H1 (cell line): ENCODE results near the gene SCAMP2. TPM values are rescaled to one million over a fixed set of nuclear protein-coding genes. Genes with fewer than 3 reads are reported as not detected.

Experiments
- CTCF ChIA-PET: fragments of 300-600 bp; sonication (Branson Sonifier 250); formaldehyde crosslinking; loops from one replicate; lab custom pipeline; 2021; ENCODE audit not compliant: partially characterized antibody; lab: Charles Lee
- POLR2A ChIA-PET: fragments of 300-600 bp; sonication (Branson Sonifier 250); formaldehyde crosslinking; loops from one replicate; lab custom pipeline; 2021; ENCODE audit warnings: inconsistent platforms; ENCODE audit not compliant: partially characterized antibody; lab: Charles Lee
- DNase-seq, 2 experiments: peaks; one replicate each; pipeline versions ENCODE4 v3.0.0 to v3.0.0-alpha.2; 2010 to 2022; ENCODE audit warnings: low spot score in 2 of 2, low read depth in 1 of 2, mixed read lengths in 1 of 2
- FAIRE-seq: peaks from 2 replicates; lab custom pipeline; 2011; peaks lifted over from hg19 to GRCh38; lab: Jason Lieb, UNC
- H2AFZ ChIP-seq: 2 replicates; pipeline ENCODE4 v1.8.1; 2012; ENCODE audit warnings: low read length, inconsistent platforms
- H2AK5ac ChIP-seq: 2 replicates; pipeline ENCODE4 v1.6.1; 2013; ENCODE audit warnings: low read depth, low read length
- H2BK120ac ChIP-seq: replicated peaks from 2 replicates; pipeline ENCODE3; 2013; ENCODE audit warnings: low read depth, low read length, inconsistent platforms
- H2BK12ac ChIP-seq: 2 replicates; pipeline ENCODE4 v1.6.1; 2013; ENCODE audit warnings: low read depth, low read length
- H2BK15ac ChIP-seq: 2 replicates; pipeline ENCODE4 v1.6.1; 2013; ENCODE audit warnings: low read length
- H2BK20ac ChIP-seq: 2 replicates; pipeline ENCODE4 v1.6.1; 2013; ENCODE audit warnings: low read length
- H2BK5ac ChIP-seq: 2 replicates; pipeline ENCODE4 v1.6.1; 2013; ENCODE audit warnings: low read depth, low read length
- H3K14ac ChIP-seq: 2 replicates; pipeline ENCODE4 v1.6.1; 2013; ENCODE audit warnings: inconsistent platforms; ENCODE audit not compliant: insufficient read length
- H3K18ac ChIP-seq: 2 replicates; pipeline ENCODE4 v1.6.1; 2013; ENCODE audit warnings: low read length; ENCODE audit errors: extremely low read depth
- H3K23ac ChIP-seq: 2 replicates; pipeline ENCODE4 v1.6.1; 2013; ENCODE audit warnings: inconsistent platforms; ENCODE audit not compliant: insufficient read length
- H3K23me2 ChIP-seq: 2 replicates; pipeline ENCODE4 v1.6.1; 2013; ENCODE audit warnings: low read depth, low read length
- H3K27ac ChIP-seq: 2 replicates; pipeline ENCODE4 v1.6.1; 2011; ENCODE audit warnings: low read depth, low read length, inconsistent platforms
- H3K27me3 ChIP-seq, 4 experiments: replicated peaks in 1 of 4; 1 replicate in 1 of 4; 2 replicates in 3 of 4; pipeline versions ENCODE4 v1.6.1 to v1.8.1; 2011 to 2013; ENCODE audit warnings: low read length in 3 of 4, mild to moderate bottlenecking in 3 of 4, inconsistent platforms in 2 of 4, mixed read lengths in 2 of 4, moderate library complexity in 1 of 4; ENCODE audit not compliant: control insufficient read depth in 3 of 4, insufficient read depth in 3 of 4; ENCODE audit errors: extremely low read depth in 1 of 4
- H3K36me3 ChIP-seq, 4 experiments: 2 replicates each; pipeline versions ENCODE4 v1.6.1 to v1.8.1; 2011 to 2013; ENCODE audit warnings: mild to moderate bottlenecking in 4 of 4, low read length in 3 of 4, moderate library complexity in 2 of 4, control low read depth in 1 of 4, inconsistent platforms in 1 of 4; ENCODE audit not compliant: insufficient read depth in 4 of 4, control insufficient read depth in 2 of 4
- H3K4ac ChIP-seq: replicated peaks from 2 replicates; pipeline ENCODE3; 2013; ENCODE audit warnings: low read length, low read depth, mixed read lengths, inconsistent platforms; ENCODE audit not compliant: insufficient read length
- H3K4me1 ChIP-seq, 4 experiments: replicated peaks in 1 of 4; 1 replicate in 1 of 4; 2 replicates in 3 of 4; pipeline versions ENCODE4 v1.6.1 to v1.8.1; 2011 to 2013; ENCODE audit warnings: low read length in 3 of 4, inconsistent platforms in 2 of 4, mixed read lengths in 1 of 4; ENCODE audit not compliant: insufficient read depth in 4 of 4, control insufficient read depth in 3 of 4
- H3K4me2 ChIP-seq, 2 experiments: 2 replicates each; pipeline versions ENCODE4 v1.6.1 to v1.8.1; 2011 to 2013; ENCODE audit warnings: low read depth in 2 of 2, low read length in 2 of 2, control low read depth in 1 of 2, inconsistent platforms in 1 of 2, mild to moderate bottlenecking in 1 of 2; ENCODE audit not compliant: insufficient read depth in 1 of 2
- H3K4me3 ChIP-seq, 4 experiments: fragments of 200-600, 300-600 bp in 1 of 4; sonication (generic), shearing (Covaris generic), sonication (Bioruptor Twin) in 1 of 4; 2 replicates each; pipeline versions ENCODE4 v1.5.1 to v1.8.1; 2011 to 2016; ENCODE audit warnings: low read length in 4 of 4, low read depth in 3 of 4, control low read depth in 2 of 4, inconsistent platforms in 2 of 4, mild to moderate bottlenecking in 2 of 4, mixed read lengths in 1 of 4, moderate library complexity in 1 of 4; ENCODE audit not compliant: insufficient read depth in 2 of 4; ENCODE audit errors: extremely low read depth in 1 of 4
- H3K56ac ChIP-seq: replicated peaks from 2 replicates; pipeline ENCODE3; 2013; ENCODE audit warnings: low read depth, mild to moderate bottlenecking, mixed read lengths, low read length, inconsistent platforms; ENCODE audit not compliant: insufficient read length
- H3K79me1 ChIP-seq: 2 replicates; pipeline ENCODE4 v1.6.1; 2013; ENCODE audit warnings: low read depth, low read length, control low read depth
- H3K79me2 ChIP-seq, 2 experiments: 2 replicates each; pipeline versions ENCODE4 v1.6.1 to v1.8.1; 2012 to 2013; ENCODE audit warnings: low read length in 2 of 2, mild to moderate bottlenecking in 2 of 2, inconsistent platforms in 1 of 2; ENCODE audit not compliant: insufficient read depth in 2 of 2, control insufficient read depth in 1 of 2
- H3K9ac ChIP-seq, 4 experiments: replicated peaks in 1 of 4; 1 replicate in 1 of 4; 2 replicates in 3 of 4; pipeline versions ENCODE4 v1.6.1 to v1.8.1; 2011 to 2013; ENCODE audit warnings: low read depth in 3 of 4, low read length in 3 of 4, control low read depth in 2 of 4, mild to moderate bottlenecking in 2 of 4, moderate library complexity in 2 of 4, inconsistent platforms in 1 of 4; ENCODE audit errors: extremely low read depth in 1 of 4
- H3K9me3 ChIP-seq, 2 experiments: 2 replicates each; pipeline versions ENCODE4 v1.6.1 to v1.8.1; 2012 to 2013; ENCODE audit warnings: mild to moderate bottlenecking in 2 of 2, moderate library complexity in 2 of 2, control low read depth in 1 of 2, inconsistent platforms in 1 of 2, low read depth in 1 of 2, low read length in 1 of 2, mixed read lengths in 1 of 2; ENCODE audit not compliant: insufficient read depth in 2 of 2
- H4K20me1 ChIP-seq, 2 experiments: replicated peaks in 1 of 2; 2 replicates each; pipeline versions ENCODE3 to v1.8.1; 2011 to 2013; ENCODE audit warnings: inconsistent platforms in 2 of 2, low read length in 2 of 2, mild to moderate bottlenecking in 1 of 2; ENCODE audit not compliant: insufficient read depth in 2 of 2, control insufficient read depth in 1 of 2
- H4K5ac ChIP-seq: 2 replicates; pipeline ENCODE4 v1.6.1; 2013; ENCODE audit warnings: low read length, low read depth, mixed read lengths, inconsistent platforms; ENCODE audit not compliant: insufficient read length
- H4K8ac ChIP-seq: 2 replicates; pipeline ENCODE4 v1.8.0; 2013; ENCODE audit warnings: mild to moderate bottlenecking, moderate library complexity, low read length, inconsistent platforms; ENCODE audit not compliant: insufficient read depth; ENCODE audit errors: extremely low read depth
- H4K91ac ChIP-seq: replicated peaks from 2 replicates; pipeline ENCODE3; 2013; ENCODE audit warnings: low read length, mixed read lengths, inconsistent platforms; ENCODE audit not compliant: insufficient read length
- EZH2 ChIP-seq: fragments of 200-600 bp; sonication (generic); IDR thresholded peaks from 2 replicates; pipeline ENCODE4 v1.7.1; 2012; ENCODE audit warnings: low read depth, mild to moderate bottlenecking, moderate library complexity, low read length, inconsistent platforms; ENCODE audit not compliant: severe bottlenecking
- GABPA ChIP-seq: IDR thresholded peaks from 2 replicates; pipeline ENCODE4 v1.6.1; 2011; ENCODE audit warnings: mild to moderate bottlenecking, low read length, moderate library complexity, borderline replicate concordance; ENCODE audit not compliant: insufficient read depth
- GTF2F1 ChIP-seq: IDR thresholded peaks from 2 replicates; pipeline ENCODE4 v1.6.1; 2012; ENCODE audit warnings: low read depth, low read length, improper control_type of control experiment, borderline replicate concordance
- KDM1A ChIP-seq: fragments of 200-600, 300-600 bp; sonication (generic); IDR thresholded peaks from 2 replicates; pipeline ENCODE4 v1.7.1; 2016; ENCODE audit warnings: mild to moderate bottlenecking, low read length, borderline replicate concordance
- KDM5A ChIP-seq: fragments of 200-600 bp; IDR thresholded peaks from 2 replicates; pipeline ENCODE4 v1.7.1; 2012; ENCODE audit warnings: mild to moderate bottlenecking, low read length, inconsistent platforms, mixed read lengths
- MAFK ChIP-seq: IDR thresholded peaks from 2 replicates; pipeline ENCODE4 v1.6.1; 2012; ENCODE audit warnings: low read depth, mild to moderate bottlenecking, improper control_type of control experiment, low read length
- RAD21 ChIP-seq, 2 experiments: IDR thresholded peaks in 1 of 2; conservative IDR thresholded peaks in 1 of 2; 2 replicates each; pipeline ENCODE4 v1.6.1; 2011; ENCODE audit warnings: low read depth in 2 of 2, low read length in 2 of 2, improper control_type of control experiment in 1 of 2, inconsistent platforms in 1 of 2, mild to moderate bottlenecking in 1 of 2, moderate library complexity in 1 of 2
- TEAD4 ChIP-seq: IDR thresholded peaks from 2 replicates; pipeline ENCODE4 v1.6.1; 2012; ENCODE audit warnings: low read depth, low read length, inconsistent platforms, mixed read lengths
- ZNF274 ChIP-seq: IDR thresholded peaks from 2 replicates; pipeline ENCODE4 v1.7.0; 2012; ENCODE audit warnings: low read length, borderline replicate concordance; ENCODE audit errors: extremely low read depth
- WGBS, 2 experiments: shearing (Covaris generic) in 1 of 2; methylation state at CpG; one replicate each; pipeline versions ENCODE4 v1.1.6 to v1.1.7; 2013 to 2015; ENCODE audit warnings: low lambda C conversion rate in 2 of 2, mixed read lengths in 2 of 2, inconsistent platforms in 1 of 2, low coverage in 1 of 2, missing lambda C conversion rate in 1 of 2; ENCODE audit not compliant: insufficient replicate concordance in 2 of 2, insufficient coverage in 1 of 2, insufficient read length in 1 of 2; ENCODE audit errors: extremely low coverage in 1 of 2, missing lambda C conversion rate in 1 of 2; 5-methylcytosine and 5-hydroxymethylcytosine counted together
- polyA plus RNA-seq, 7 experiments: library from polyadenylated mRNA; depleted of rRNA in 3 of 7; stranded (reverse) in 5 of 7; unstranded in 2 of 7; fragments of >200 nt in 5 of 7; fragments of 200-250 nt in 2 of 7; gene quantifications; 1 replicate in 5 of 7; 2 replicates in 1 of 7; 4 replicates in 1 of 7; pipeline versions ENCODE4 v1.2.1 to v1.2.3, GENCODE V29; 2011 to 2013; ENCODE audit warnings: missing spikeins in 2 of 7, mixed read lengths in 2 of 7
- total RNA-seq: library from RNA; stranded (reverse); fragmentation: NEBNext Ultra II Directional; extraction: Animal tissue kit (Norgen Biotek cat#: 25700); gene quantifications from 2 replicates; pipeline ENCODE4 v1.2.1, GENCODE V29; 2021
- TF ChIP-seq, protein P1 (sequence below), 3 experiments: IDR thresholded peaks; 1 replicate in 2 of 3; 2 replicates in 1 of 3; pipeline versions ENCODE4 v1.5.1 to v1.6.1; 2011; ENCODE audit warnings: low read length in 3 of 3, mild to moderate bottlenecking in 3 of 3, inconsistent platforms in 2 of 3, low read depth in 1 of 3, moderate library complexity in 1 of 3; ENCODE audit not compliant: insufficient read depth in 1 of 3; ENCODE audit errors: control extremely low read depth in 1 of 3

Gene SCAMP2
- total and polyA plus RNA-seq, 2 of the 8 experiments (the other 6 are each of a cell fraction or from before 2014, with no cell fraction given), result 41.7 to 131 TPM

DNA sequence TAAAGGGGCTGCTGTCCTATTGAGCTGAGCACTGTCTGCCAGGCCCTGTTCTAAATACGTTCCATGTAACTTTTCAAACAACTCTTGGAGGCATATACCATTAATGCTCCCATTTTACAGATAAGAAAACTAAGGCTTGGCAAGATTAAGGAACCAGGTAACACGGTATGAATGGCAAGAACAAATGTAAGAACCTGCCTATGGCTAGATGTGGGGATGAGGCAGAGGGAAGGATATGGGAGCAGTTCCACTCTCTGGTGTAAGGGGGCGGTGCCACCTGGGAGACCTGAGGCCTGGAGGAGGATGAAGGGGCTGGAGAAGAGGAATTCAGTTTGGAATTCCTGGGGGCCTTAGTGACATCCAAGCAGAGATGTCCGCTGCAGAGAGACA lies 64.3 kb downstream of the SCAMP2 start:
- no peak overlapping the region for H3K27ac ChIP-seq
- CTCF ChIA-PET, result interaction anchor here (0.7 to 10.2 kb wide), 20 partner anchors 9 to 335 kb away, joined by 3 to 113 read pairs (median 6); partner anchors contain the start of gene CPLX3
- H3K4ac ChIP-seq, result no peak overlapping the region
- peaks cover 0 to 2% (median 1%) of the 10 kb centered on the region in 4 experiments; a peak in 2 of 7 replicates for H3K4me1 ChIP-seq
- no peaks in the 10 kb centered on the region for H3K36me3 ChIP-seq
- H3K27me3 ChIP-seq, result no peaks in the 10 kb centered on the region
- H3K18ac ChIP-seq, result 0 out of 2 replicates have a peak overlapping the region, but pooled peaks have one; percentile 71
- no peak overlapping the region for H2AK5ac ChIP-seq
- no peak overlapping the region for H2BK120ac ChIP-seq
- H3K9ac ChIP-seq, result no peak overlapping the region
- 66% methylated on average over 4 of the region's 4 CpGs; no CpG with 5 or more reads in 1 of the 2 experiments for WGBS, 2 experiments
- POLR2A ChIA-PET, result interaction anchor here (0.6 to 2.8 kb wide), 7 partner anchors 9 to 179 kb away, joined by 3 to 10 read pairs (median 4); no protein-coding TSS in a partner anchor
- H3K56ac ChIP-seq, result no peak overlapping the region
- H3K9me3 ChIP-seq, result no peaks in the 10 kb centered on the region
- no peak overlapping the region for H4K91ac ChIP-seq
- no peaks in the 10 kb centered on the region for H3K79me1 ChIP-seq
- no peak overlapping the region for H3K4me3 ChIP-seq
- H4K5ac ChIP-seq, result no peak overlapping the region
- H3K79me2 ChIP-seq, result no peaks in the 10 kb centered on the region
- no peak overlapping the region for H2BK12ac ChIP-seq
- no peak overlapping the region for H3K23ac ChIP-seq
- H3K14ac ChIP-seq, result no peak overlapping the region
- no peak overlapping the region for H2BK15ac ChIP-seq
- H2AFZ ChIP-seq, result no peak overlapping the region
- H3K23me2 ChIP-seq, result no peaks in the 10 kb centered on the region
- no peak overlapping the region for H4K8ac ChIP-seq
- 0 out of 2 replicates have a peak overlapping the region, but pooled peaks have one; percentile 24 for H2BK5ac ChIP-seq
- DNase-seq (no peak), FAIRE-seq (peak; percentile 52)
- H3K4me2 ChIP-seq, result no peak overlapping the region
- no peak overlapping the region for H2BK20ac ChIP-seq
- H4K20me1 ChIP-seq, result no peaks in the 10 kb centered on the region
- TF ChIP-seq ZNF274 (no peak), GTF2F1 (no peak), RAD21 (IDR thresholded peaks at IDR 0.05 in 1 of 2, conservative IDR thresholded peaks at IDR 0.05 in 1 of 2; ENCODE audit: low read depth in 2 of 2, low read length in 2 of 2) (peak; percentile 34 to 53), KDM1A (peak; percentile 80; the same call in 1 of the 2 replicates), EZH2 (no peak), GABPA (no peak), KDM5A (no peak), MAFK (no peak), TEAD4 (0 out of 2 replicates have a peak, but pooled peaks have one; percentile 20)
- TF ChIP-seq, protein P1, sequence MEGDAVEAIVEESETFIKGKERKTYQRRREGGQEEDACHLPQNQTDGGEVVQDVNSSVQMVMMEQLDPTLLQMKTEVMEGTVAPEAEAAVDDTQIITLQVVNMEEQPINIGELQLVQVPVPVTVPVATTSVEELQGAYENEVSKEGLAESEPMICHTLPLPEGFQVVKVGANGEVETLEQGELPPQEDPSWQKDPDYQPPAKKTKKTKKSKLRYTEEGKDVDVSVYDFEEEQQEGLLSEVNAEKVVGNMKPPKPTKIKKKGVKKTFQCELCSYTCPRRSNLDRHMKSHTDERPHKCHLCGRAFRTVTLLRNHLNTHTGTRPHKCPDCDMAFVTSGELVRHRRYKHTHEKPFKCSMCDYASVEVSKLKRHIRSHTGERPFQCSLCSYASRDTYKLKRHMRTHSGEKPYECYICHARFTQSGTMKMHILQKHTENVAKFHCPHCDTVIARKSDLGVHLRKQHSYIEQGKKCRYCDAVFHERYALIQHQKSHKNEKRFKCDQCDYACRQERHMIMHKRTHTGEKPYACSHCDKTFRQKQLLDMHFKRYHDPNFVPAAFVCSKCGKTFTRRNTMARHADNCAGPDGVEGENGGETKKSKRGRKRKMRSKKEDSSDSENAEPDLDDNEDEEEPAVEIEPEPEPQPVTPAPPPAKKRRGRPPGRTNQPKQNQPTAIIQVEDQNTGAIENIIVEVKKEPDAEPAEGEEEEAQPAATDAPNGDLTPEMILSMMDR (IDR thresholded peaks at IDR 0.05; ENCODE audit: control extremely low read depth in 1 of 3, insufficient read depth in 1 of 3, low read depth in 1 of 3, low read length in 3 of 3), result peak; percentile 57 to 67 (median 63)
